H9 (cell line): Measurements from ENCODE around the gene SLIT2. TPM values are rescaled to one million over a fixed set of nuclear protein-coding genes. Genes with fewer than 3 reads are reported as not detected.

Experiments used
- DNase-seq: peaks from one replicate; pipeline ENCODE4 v3.0.0-alpha.2; 2017
- H2AFZ ChIP-seq: one replicate; pipeline ENCODE4 v1.6.1; 2013; ENCODE audit warnings: mild to moderate bottlenecking, low read length, control low read depth, moderate library complexity
- H2AK5ac ChIP-seq: 2 replicates; pipeline ENCODE4 v1.6.1; 2013; ENCODE audit warnings: low read length, control low read depth, mixed read lengths; ENCODE audit not compliant: insufficient read length
- H2BK120ac ChIP-seq: one replicate; pipeline ENCODE4 v1.6.1; 2013; ENCODE audit warnings: low read depth, mild to moderate bottlenecking, low read length, control low read depth, inconsistent platforms; ENCODE audit not compliant: poor library complexity, severe bottlenecking
- H2BK12ac ChIP-seq: 2 replicates; pipeline ENCODE4 v1.6.1; 2013; ENCODE audit warnings: low read length, control low read depth, mixed read lengths, low read depth; ENCODE audit not compliant: insufficient read length
- H2BK15ac ChIP-seq: 2 replicates; pipeline ENCODE4 v1.6.1; 2013; ENCODE audit warnings: low read depth, low read length, control low read depth
- H2BK20ac ChIP-seq: one replicate; pipeline ENCODE4 v1.6.1; 2013; ENCODE audit warnings: low read depth, mild to moderate bottlenecking, low read length, control low read depth, inconsistent platforms; ENCODE audit not compliant: poor library complexity, severe bottlenecking
- H2BK5ac ChIP-seq: 2 replicates; pipeline ENCODE4 v1.6.1; 2013; ENCODE audit warnings: low read length, control low read depth, mixed read lengths; ENCODE audit not compliant: insufficient read length
- H3K14ac ChIP-seq: 2 replicates; pipeline ENCODE4 v1.6.1; 2013; ENCODE audit warnings: low read length, control low read depth; ENCODE audit not compliant: insufficient read depth
- H3K18ac ChIP-seq: 2 replicates; pipeline ENCODE4 v1.6.1; 2013; ENCODE audit warnings: low read depth, mild to moderate bottlenecking, mixed read lengths, low read length, control low read depth; ENCODE audit not compliant: insufficient read length
- H3K23ac ChIP-seq: 2 replicates; pipeline ENCODE4 v1.6.1; 2013; ENCODE audit warnings: low read length, control low read depth, mixed read lengths, low read depth; ENCODE audit not compliant: insufficient read length
- H3K23me2 ChIP-seq: 2 replicates; pipeline ENCODE4 v1.6.1; 2013; ENCODE audit warnings: low read depth, mild to moderate bottlenecking, mixed read lengths, low read length, control low read depth; ENCODE audit not compliant: insufficient read length, poor library complexity, severe bottlenecking
- H3K27ac ChIP-seq: 2 replicates; pipeline ENCODE4 v1.5.1; 2013; ENCODE audit warnings: low read length, control low read depth, mixed read lengths, low read depth; ENCODE audit not compliant: insufficient read length
- H3K27me3 ChIP-seq: 2 replicates; pipeline ENCODE4 v1.6.1; 2013; ENCODE audit warnings: low read length, control low read depth, inconsistent platforms; ENCODE audit not compliant: insufficient read depth
- H3K4ac ChIP-seq: 2 replicates; pipeline ENCODE4 v1.6.1; 2013; ENCODE audit warnings: low read depth, mild to moderate bottlenecking, control low read depth, inconsistent platforms, low read length, moderate library complexity
- H3K4me1 ChIP-seq: 2 replicates; pipeline ENCODE4 v1.6.1; 2013; ENCODE audit warnings: low read length, control low read depth, inconsistent platforms; ENCODE audit not compliant: insufficient read depth
- H3K4me2 ChIP-seq: 2 replicates; pipeline ENCODE4 v1.6.1; 2013; ENCODE audit warnings: low read length, control low read depth, mixed read lengths; ENCODE audit not compliant: insufficient read length, insufficient read depth
- H3K56ac ChIP-seq: 2 replicates; pipeline ENCODE4 v1.6.1; 2013; ENCODE audit warnings: low read depth, mild to moderate bottlenecking, mixed read lengths, low read length, control low read depth; ENCODE audit not compliant: insufficient read length
- H3K79me1 ChIP-seq: 2 replicates; pipeline ENCODE4 v1.6.1; 2013; ENCODE audit warnings: low read depth, mild to moderate bottlenecking, moderate library complexity, low read length, control low read depth, inconsistent platforms; ENCODE audit not compliant: insufficient read depth, poor library complexity, severe bottlenecking
- H3K79me2 ChIP-seq: 2 replicates; pipeline ENCODE4 v1.6.1; 2013; ENCODE audit warnings: low read length, control low read depth, inconsistent platforms; ENCODE audit not compliant: insufficient read depth
- H3K9ac ChIP-seq: 2 replicates; pipeline ENCODE4 v1.6.1; 2013; ENCODE audit warnings: low read length, control low read depth, mixed read lengths; ENCODE audit not compliant: insufficient read length; ENCODE audit errors: extremely low read depth
- H3K9me3 ChIP-seq: one replicate; pipeline ENCODE4 v1.6.1; 2013; ENCODE audit warnings: low read depth, low read length, inconsistent platforms; ENCODE audit not compliant: control insufficient read depth
- H3T11ph ChIP-seq: one replicate; pipeline ENCODE4 v1.6.1; 2013; ENCODE audit warnings: mild to moderate bottlenecking, low read length, control low read depth, inconsistent platforms
- H4K20me1 ChIP-seq: one replicate; pipeline ENCODE4 v1.6.1; 2013; ENCODE audit not compliant: control insufficient read depth, insufficient read length, insufficient read depth
- H4K5ac ChIP-seq: 2 replicates; pipeline ENCODE4 v1.6.1; 2013; ENCODE audit warnings: low read depth, mild to moderate bottlenecking, mixed read lengths, low read length, control low read depth; ENCODE audit not compliant: insufficient read length
- H4K8ac ChIP-seq: replicated peaks from 2 replicates; pipeline ENCODE4 v1.6.1; 2013; ENCODE audit warnings: low read length, control low read depth, mixed read lengths, low read depth; ENCODE audit not compliant: insufficient read length
- H4K91ac ChIP-seq: 2 replicates; pipeline ENCODE4 v1.6.1; 2013; ENCODE audit warnings: low read depth, mild to moderate bottlenecking, moderate library complexity, mixed read lengths, low read length, control low read depth; ENCODE audit not compliant: insufficient read length
- H3K27ac Mint-ChIP-seq, 3 experiments: 2 replicates in 2 of 3; 3 replicates in 1 of 3; pipeline ENCODE4 v1.8.0; 2020 to 2021; ENCODE audit warnings: mixed read lengths in 3 of 3, mild to moderate bottlenecking in 1 of 3, moderate library complexity in 1 of 3
- H3K27me3 Mint-ChIP-seq: 2 replicates; pipeline ENCODE4 v1.8.0; 2021; ENCODE audit warnings: low read depth, mild to moderate bottlenecking, moderate library complexity, mixed read lengths
- H3K36me3 Mint-ChIP-seq, 3 experiments: 2 replicates in 2 of 3; 3 replicates in 1 of 3; pipeline ENCODE4 v1.8.0; 2020 to 2021; ENCODE audit warnings: low read depth in 3 of 3, mixed read lengths in 3 of 3; ENCODE audit not compliant: insufficient read depth in 1 of 3
- H3K4me1 Mint-ChIP-seq, 2 experiments: 2 replicates each; pipeline ENCODE4 v1.8.0; 2020; ENCODE audit warnings: mixed read lengths in 2 of 2
- H3K4me3 Mint-ChIP-seq, 2 experiments: 2 replicates in 1 of 2; 3 replicates in 1 of 2; pipeline ENCODE4 v1.8.0; 2020 to 2021; ENCODE audit warnings: mild to moderate bottlenecking in 2 of 2, mixed read lengths in 2 of 2, moderate library complexity in 1 of 2
- H3K9me3 Mint-ChIP-seq, 2 experiments: 2 replicates in 1 of 2; 3 replicates in 1 of 2; pipeline ENCODE4 v1.8.0; 2020; ENCODE audit warnings: mild to moderate bottlenecking in 2 of 2, mixed read lengths in 2 of 2, moderate library complexity in 1 of 2
- CTCF ChIP-seq: fragments of 200-600 bp; sonication (generic); conservative IDR thresholded peaks from 3 replicates; pipeline ENCODE4 v1.8.0; 2021; ENCODE audit warnings: antibody characterized with exemption, mild to moderate bottlenecking
- WGBS: extraction: QIAGEN DNeasy Blood & Tissue Kit; methylation state at CpG from one replicate; pipeline ENCODE4 v1.1.7; 2013; ENCODE audit warnings: missing lambda C conversion rate, low lambda C conversion rate, mixed read lengths; ENCODE audit not compliant: insufficient read length; ENCODE audit errors: extremely low coverage; 5-methylcytosine and 5-hydroxymethylcytosine counted together
- total RNA-seq: library from RNA; stranded (reverse); gene quantifications from 2 replicates; pipeline ENCODE4 v1.2.1, GENCODE V29; 2021

Gene SLIT2
- total RNA-seq, 1 experiment from 2014 or later, result 1.3 TPM

GRCh38 chr4:20284990-20285389, 33.3 kb downstream of the SLIT2 start:
- no peak overlapping the region for H2AFZ ChIP-seq
- peaks cover 40 to 47% of the 10 kb centered on the region in 2 experiments for H3K4me1 Mint-ChIP-seq
- no peak overlapping the region for H2BK20ac ChIP-seq
- no peak overlapping the region for H3K27ac Mint-ChIP-seq
- TF ChIP-seq CTCF, result no peak
- H3K9ac ChIP-seq, result no peak overlapping the region
- H3K23me2 ChIP-seq, result no peaks in the 10 kb centered on the region
- H3K23ac ChIP-seq, result no peak overlapping the region
- no peak overlapping the region for H3K4me2 ChIP-seq
- H3K14ac ChIP-seq, result no peak overlapping the region
- H3K27ac ChIP-seq, result no peak overlapping the region
- H3K56ac ChIP-seq, result no peak overlapping the region
- H4K20me1 ChIP-seq, result no peaks in the 10 kb centered on the region
- no peak overlapping the region for H4K91ac ChIP-seq
- WGBS, result no CpG with 5 or more reads among the region's 1 CpG
- H3T11ph ChIP-seq, result no peak overlapping the region
- no peak overlapping the region for H3K4me3 Mint-ChIP-seq
- H3K9me3 ChIP-seq, result no peaks in the 10 kb centered on the region
- H2BK120ac ChIP-seq, result no peak overlapping the region
- no peak overlapping the region for H2BK15ac ChIP-seq
- no peaks in the 10 kb centered on the region for H3K27me3 Mint-ChIP-seq
- no peaks in the 10 kb centered on the region; a peak in 1 of 7 replicates for H3K36me3 Mint-ChIP-seq
- no peaks in the 10 kb centered on the region for H3K79me1 ChIP-seq
- DNase-seq, result no peak
- H3K9me3 Mint-ChIP-seq, result no peaks in the 10 kb centered on the region
- no peak overlapping the region for H3K4ac ChIP-seq
- H2BK5ac ChIP-seq, result no peak overlapping the region
- H2BK12ac ChIP-seq, result no peak overlapping the region
- H3K79me2 ChIP-seq, result 0 out of 2 replicates have a peak, but pooled peaks cover 1% of the 10 kb centered on the region
- H3K4me1 ChIP-seq, result no peaks in the 10 kb centered on the region; the same call in 1 of the 2 replicates
- no peak overlapping the region for H3K18ac ChIP-seq
- H4K5ac ChIP-seq, result no peak overlapping the region
- no peaks in the 10 kb centered on the region for H3K27me3 ChIP-seq
- H2AK5ac ChIP-seq, result no peak overlapping the region
- H4K8ac ChIP-seq, result no peak overlapping the region
